Smooth muscle cell (in vitro differentiated cells): ENCODE data around the gene SEMA5B. TPM values are rescaled to one million over a fixed set of nuclear protein-coding genes. Genes with fewer than 3 reads are reported as not detected.

Experiments used
- DNase-seq: peaks from one replicate; lab custom pipeline; 2025; ENCODE audit not compliant: unreplicated experiment; lab: John Stamatoyannopoulos, UW
- H2AFZ ChIP-seq: fragments of 200-600 bp; sonication (generic); 2 replicates; pipeline ENCODE4 v1.6.0; 2016; ENCODE audit warnings: antibody characterized with exemption, low read depth, mild to moderate bottlenecking
- H3F3A ChIP-seq: fragments of 200-600 bp; sonication (generic); 2 replicates; pipeline ENCODE4 v1.6.0; 2017; ENCODE audit warnings: antibody characterized with exemption, low read depth
- H3K27ac ChIP-seq: fragments of 200-600 bp; sonication (generic); 2 replicates; pipeline ENCODE4 v1.5.1; 2016; ENCODE audit warnings: low read depth, mild to moderate bottlenecking
- H3K27me3 ChIP-seq: fragments of 200-600 bp; sonication (generic); 2 replicates; pipeline ENCODE4 v1.6.1; 2016; ENCODE audit warnings: low read depth, mild to moderate bottlenecking
- H3K36me3 ChIP-seq: fragments of 200-600 bp; sonication (generic); 2 replicates; pipeline ENCODE4 v1.5.1; 2016; ENCODE audit warnings: low read depth
- H3K4me1 ChIP-seq: fragments of 200-600 bp; sonication (generic); 2 replicates; pipeline ENCODE4 v1.5.1; 2016; ENCODE audit warnings: low read depth
- H3K4me2 ChIP-seq: fragments of 200-600 bp; sonication (generic); 2 replicates; pipeline ENCODE4 v1.6.0; 2016; ENCODE audit warnings: mild to moderate bottlenecking
- H3K4me3 ChIP-seq: fragments of 200-600 bp; sonication (generic); 2 replicates; pipeline ENCODE4 v1.5.1; 2016; ENCODE audit warnings: mild to moderate bottlenecking
- H3K79me2 ChIP-seq: fragments of 200-600 bp; sonication (generic); 2 replicates; pipeline ENCODE4 v1.6.0; 2016; ENCODE audit warnings: low read depth, mild to moderate bottlenecking
- H3K9ac ChIP-seq: fragments of 200-600 bp; sonication (generic); 2 replicates; pipeline ENCODE4 v1.6.0; 2016; ENCODE audit warnings: low read depth
- H3K9me3 ChIP-seq: fragments of 200-600 bp; sonication (generic); replicated peaks from 2 replicates; pipeline ENCODE4 v1.5.1; 2016; ENCODE audit warnings: low read depth
- H4K20me1 ChIP-seq: fragments of 200-600 bp; sonication (generic); 2 replicates; pipeline ENCODE4 v1.6.0; 2016; ENCODE audit warnings: low read depth
- CTCF ChIP-seq: fragments of 200-600 bp; sonication (generic); IDR thresholded peaks from 2 replicates; pipeline ENCODE4 v1.5.1; 2017; ENCODE audit warnings: borderline replicate concordance, mild to moderate bottlenecking, antibody characterized with exemption; ENCODE audit not compliant: insufficient read depth, poor library complexity, severe bottlenecking
- WGBS: methylation state at CpG from one replicate; pipeline ENCODE4 v1.1.7; 2016; ENCODE audit warnings: low lambda C conversion rate; 5-methylcytosine and 5-hydroxymethylcytosine counted together
- polyA plus RNA-seq: library from polyadenylated mRNA; unstranded; fragments of >200 nt; fragmentation: Nextera tagmentation; extraction: Ambion mirVana; gene quantifications from 2 replicates; pipeline ENCODE4 v1.2.1, GENCODE V29; 2016
- total RNA-seq: library from RNA; depleted of rRNA; stranded (reverse); fragments of >200 nt; gene quantifications from 2 replicates; pipeline ENCODE4 v1.2.3, GENCODE V29; 2014

SEMA5B gene
- total and polyA plus RNA-seq, 2 experiments from 2014 or later = not detected

GRCh38 chr3:123071146-123071545 lies 43.6 kb upstream of the SEMA5B start:
- no peaks in the 10 kb centered on the region for H3K36me3 ChIP-seq
- peaks cover 6% of the 10 kb centered on the region for H3F3A ChIP-seq
- H3K27ac ChIP-seq = no peak overlapping the region
- no peak for TF ChIP-seq CTCF
- H3K4me1 ChIP-seq = peaks cover 21% of the 10 kb centered on the region
- H3K9me3 ChIP-seq = no peaks in the 10 kb centered on the region
- peak overlapping the region; percentile 55 for H3K4me2 ChIP-seq
- no peak overlapping the region for H3K4me3 ChIP-seq
- H4K20me1 ChIP-seq = peaks cover 85% of the 10 kb centered on the region
- H2AFZ ChIP-seq = no peak overlapping the region
- no peak overlapping the region for H3K9ac ChIP-seq
- DNase-seq = no peak
- no peaks in the 10 kb centered on the region for H3K27me3 ChIP-seq
- WGBS = 36% methylated on average over 5 of the region's 5 CpGs
- peaks cover 93% of the 10 kb centered on the region for H3K79me2 ChIP-seq

GRCh38 chr3:123070510-123070909 lies 42.9 kb upstream of the SEMA5B start:
- no peaks in the 10 kb centered on the region for H3K9me3 ChIP-seq
- WGBS = 81% methylated on average over 8 of the region's 8 CpGs

GRCh38 chr3:123068601-123069381 lies 41.2 kb upstream of the SEMA5B start:
- Histone ChIP-seq H3K9ac (peak overlapping the region; percentile 93), H3K4me3 (peak overlapping the region; percentile 98), H3K4me2 (peak overlapping the region; percentile 94), H3K27ac (no peak overlapping the region), H4K20me1 (peaks cover 62% of the 10 kb centered on the region), H3K36me3 (no peaks in the 10 kb centered on the region), H3K9me3 (no peaks in the 10 kb centered on the region), H3K79me2 (peaks cover 69% of the 10 kb centered on the region), H3F3A (no peaks in the 10 kb centered on the region), H3K4me1 (peaks cover 12% of the 10 kb centered on the region), H2AFZ (no peak overlapping the region), H3K27me3 (no peaks in the 10 kb centered on the region)
- TF ChIP-seq CTCF = no peak
- WGBS = 49% methylated on average over 12 of the region's 12 CpGs
- DNase-seq = no peak

More at GRCh38 chr3:123070510-123070909, 42.9 kb upstream of the SEMA5B start:
- peaks cover 6% of the 10 kb centered on the region for H3F3A ChIP-seq
- H3K79me2 ChIP-seq = peaks cover 86% of the 10 kb centered on the region
- no peak for DNase-seq
- peak overlapping the region; percentile 55 for H3K4me2 ChIP-seq
- H3K4me1 ChIP-seq = peaks cover 21% of the 10 kb centered on the region
- H3K27me3 ChIP-seq = no peaks in the 10 kb centered on the region
- no peak overlapping the region for H3K9ac ChIP-seq
- H3K36me3 ChIP-seq = no peaks in the 10 kb centered on the region
- H4K20me1 ChIP-seq = peaks cover 79% of the 10 kb centered on the region
- no peak overlapping the region for H2AFZ ChIP-seq
- H3K4me3 ChIP-seq = no peak overlapping the region
- TF ChIP-seq CTCF = no peak
- no peak overlapping the region for H3K27ac ChIP-seq
